Activated B cell treated with CpG ODN at 0.5 μM for 24 hours (primary cell): Measurements from ENCODE around the gene SH3RF3. TPM values are rescaled to one million over a fixed set of nuclear protein-coding genes. Genes with fewer than 3 reads are reported as not detected.
A peak's percentile ranks its signal among the peaks of the same experiment; 100 is the strongest.

Experiments used
- ATAC-seq: fragments of 200-7000 bp; cut with Tn5 transposase; one replicate; pipeline ENCODE4 v1.10.0; 2021; ENCODE audit warnings: low read depth, mild to moderate bottlenecking, moderate library complexity
- CTCF ChIA-PET: fragments of 350-600 bp; sonication (Branson Sonifier 250); formaldehyde crosslinking; loops from one replicate; lab custom pipeline; 2021; ENCODE audit warnings: antibody characterized with exemption; lab: Charles Lee
- POLR2A ChIA-PET: fragments of 350-600 bp; sonication (Branson Sonifier 250); formaldehyde crosslinking; loops from one replicate; lab custom pipeline; 2021; ENCODE audit warnings: antibody characterized with exemption; lab: Charles Lee
- DNase-seq: peaks from one replicate; pipeline ENCODE4 v3.0.0; 2022
- H3K27ac Mint-ChIP-seq: one replicate; pipeline ENCODE4 v1.8.0; 2020; ENCODE audit warnings: mixed read lengths
- H3K27me3 Mint-ChIP-seq: one replicate; pipeline ENCODE4 v1.8.0; 2021; ENCODE audit warnings: mixed read lengths
- H3K36me3 Mint-ChIP-seq: one replicate; pipeline ENCODE4 v1.8.0; 2021; ENCODE audit warnings: low read depth, mixed read lengths
- H3K4me1 Mint-ChIP-seq: one replicate; pipeline ENCODE4 v1.8.0; 2021; ENCODE audit warnings: mixed read lengths
- H3K4me3 Mint-ChIP-seq: one replicate; pipeline ENCODE4 v1.8.0; 2020; ENCODE audit warnings: mild to moderate bottlenecking, mixed read lengths
- H3K9me3 Mint-ChIP-seq: one replicate; pipeline ENCODE4 v1.8.0; 2020; ENCODE audit warnings: mixed read lengths
- intact Hi-C: fragments of 100-400 bp; cut with micrococcal nuclease; formaldehyde crosslinking; loops from one replicate; pipeline ENCODE4 v1.15.1; 2024
- total RNA-seq: library from RNA; stranded (reverse); gene quantifications from 2 replicates; pipeline ENCODE4 v1.2.3, GENCODE V29; 2022
- TF ChIP-seq, protein P1 (sequence below): fragments of 200-600 bp; IDR thresholded peaks from one replicate; pipeline ENCODE4 v1.8.0; 2022; ENCODE audit warnings: antibody characterized with exemption, mild to moderate bottlenecking

SH3RF3 gene
- total RNA-seq, 1 donor from 2014 or later, result 0.09 TPM

DNA sequence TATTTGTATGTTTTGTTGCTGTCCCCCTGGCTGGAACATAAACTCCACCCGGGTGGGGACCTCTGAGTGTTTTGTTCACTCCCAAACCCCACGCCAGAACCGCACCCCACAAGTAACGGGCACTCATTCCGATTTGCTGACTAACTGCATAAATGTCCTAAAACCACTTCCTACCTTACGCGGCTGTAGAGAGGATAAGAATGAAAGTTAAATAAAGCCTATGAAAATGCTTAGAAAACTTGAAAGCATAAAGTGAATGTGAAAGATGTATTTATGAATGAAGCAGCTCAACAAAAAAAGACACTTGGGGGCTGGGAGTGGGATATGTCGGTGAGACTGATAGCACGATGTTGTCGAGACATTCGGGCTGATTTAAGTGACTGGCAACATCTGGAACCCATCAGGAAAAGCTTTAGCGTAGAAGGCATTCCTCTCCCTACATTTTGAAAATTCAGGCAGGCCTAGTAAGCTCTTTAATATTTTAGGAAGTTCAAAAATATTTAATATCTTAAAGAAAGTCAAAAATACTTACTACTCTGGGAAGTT, 206.7 kb downstream of the SH3RF3 start:
- H3K4me3 Mint-ChIP-seq, result peak overlapping the region; percentile 21
- ChIA-PET POLR2A (no interaction called here), CTCF (no interaction called here)
- H3K27ac Mint-ChIP-seq, result no peak overlapping the region
- H3K9me3 Mint-ChIP-seq, result no peaks in the 10 kb centered on the region
- intact Hi-C loops, result loop anchor here (10.0 kb wide), 2 partner anchors 81 to 211 kb away; partner anchors contain the start of gene SH3RF3
- TF ChIP-seq, protein P1, sequence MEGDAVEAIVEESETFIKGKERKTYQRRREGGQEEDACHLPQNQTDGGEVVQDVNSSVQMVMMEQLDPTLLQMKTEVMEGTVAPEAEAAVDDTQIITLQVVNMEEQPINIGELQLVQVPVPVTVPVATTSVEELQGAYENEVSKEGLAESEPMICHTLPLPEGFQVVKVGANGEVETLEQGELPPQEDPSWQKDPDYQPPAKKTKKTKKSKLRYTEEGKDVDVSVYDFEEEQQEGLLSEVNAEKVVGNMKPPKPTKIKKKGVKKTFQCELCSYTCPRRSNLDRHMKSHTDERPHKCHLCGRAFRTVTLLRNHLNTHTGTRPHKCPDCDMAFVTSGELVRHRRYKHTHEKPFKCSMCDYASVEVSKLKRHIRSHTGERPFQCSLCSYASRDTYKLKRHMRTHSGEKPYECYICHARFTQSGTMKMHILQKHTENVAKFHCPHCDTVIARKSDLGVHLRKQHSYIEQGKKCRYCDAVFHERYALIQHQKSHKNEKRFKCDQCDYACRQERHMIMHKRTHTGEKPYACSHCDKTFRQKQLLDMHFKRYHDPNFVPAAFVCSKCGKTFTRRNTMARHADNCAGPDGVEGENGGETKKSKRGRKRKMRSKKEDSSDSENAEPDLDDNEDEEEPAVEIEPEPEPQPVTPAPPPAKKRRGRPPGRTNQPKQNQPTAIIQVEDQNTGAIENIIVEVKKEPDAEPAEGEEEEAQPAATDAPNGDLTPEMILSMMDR, result no peak
- H3K4me1 Mint-ChIP-seq, result peaks cover 42% of the 10 kb centered on the region
- DNase-seq (no peak), ATAC-seq (no peak)
- H3K36me3 Mint-ChIP-seq, result no peaks in the 10 kb centered on the region
- no peaks in the 10 kb centered on the region for H3K27me3 Mint-ChIP-seq

DNA sequence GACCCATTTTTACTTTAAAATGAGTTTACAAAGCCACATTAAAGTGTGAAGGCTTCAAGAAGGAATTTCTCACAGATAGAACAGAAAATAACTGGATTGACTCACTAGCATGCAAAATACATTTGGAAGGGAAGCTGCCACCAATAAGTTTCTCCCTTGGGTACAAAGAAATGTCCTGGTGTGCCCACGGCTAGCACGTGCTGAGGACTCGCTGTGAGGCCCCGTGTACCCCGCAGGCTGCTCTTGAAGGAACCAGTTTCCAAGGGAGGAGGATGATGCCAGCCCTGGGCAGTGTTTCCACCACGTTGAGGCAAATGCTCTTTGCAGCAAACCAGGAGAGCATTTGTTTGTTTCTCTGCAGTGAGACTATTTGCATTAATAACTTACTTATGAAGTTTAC, 207.3 kb downstream of the SH3RF3 start:
- no peak for DNase-seq
- no peak for ATAC-seq
- Mint-ChIP-seq H3K4me1 (peaks cover 41% of the 10 kb centered on the region), H3K36me3 (no peaks in the 10 kb centered on the region), H3K27me3 (no peaks in the 10 kb centered on the region), H3K27ac (no peak overlapping the region), H3K4me3 (no peak overlapping the region), H3K9me3 (no peaks in the 10 kb centered on the region)
- CTCF ChIA-PET, result no interaction called here
- POLR2A ChIA-PET, result no interaction called here
- intact Hi-C loops, result loop anchor here (10.0 kb wide), 2 partner anchors 81 to 211 kb away; partner anchors contain the start of gene SH3RF3
- TF ChIP-seq, protein P1, result no peak

DNA sequence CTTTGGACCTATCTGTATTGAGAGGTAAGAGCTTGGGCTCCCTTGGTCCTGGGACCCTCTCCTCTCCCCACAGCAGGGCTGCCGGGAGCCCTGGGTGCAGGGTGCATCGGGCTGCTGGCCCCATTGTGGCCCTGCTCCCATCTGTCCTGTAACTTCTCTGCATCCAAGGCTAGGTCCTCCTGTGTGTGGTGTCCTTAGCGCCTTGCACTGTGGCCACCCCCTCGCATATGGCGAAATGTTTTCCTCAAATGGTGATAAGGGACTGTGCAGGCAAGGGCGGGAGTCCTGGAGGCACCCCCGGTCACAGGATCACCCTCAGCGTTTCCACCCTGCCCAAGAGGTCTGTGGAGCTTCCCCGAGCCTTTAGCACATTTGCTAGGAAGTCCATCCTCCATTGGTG, 208.2 kb downstream of the SH3RF3 start:
- no peak overlapping the region for H3K27ac Mint-ChIP-seq
- H3K4me1 Mint-ChIP-seq, result peaks cover 34% of the 10 kb centered on the region
- ATAC-seq (no peak), DNase-seq (no peak)
- TF ChIP-seq, protein P1, result no peak
- H3K9me3 Mint-ChIP-seq, result no peaks in the 10 kb centered on the region
- intact Hi-C loops, result loop anchor here (10.0 kb wide), 2 partner anchors 82 to 212 kb away; partner anchors contain the start of gene SH3RF3
- H3K36me3 Mint-ChIP-seq, result no peaks in the 10 kb centered on the region
- H3K27me3 Mint-ChIP-seq, result no peaks in the 10 kb centered on the region
- POLR2A ChIA-PET, result no interaction called here
- CTCF ChIA-PET, result interaction anchor here (0.9 kb wide), 1 partner anchor 10 kb away, joined by 3 read pairs; no protein-coding TSS in a partner anchor
- no peak overlapping the region for H3K4me3 Mint-ChIP-seq

DNA sequence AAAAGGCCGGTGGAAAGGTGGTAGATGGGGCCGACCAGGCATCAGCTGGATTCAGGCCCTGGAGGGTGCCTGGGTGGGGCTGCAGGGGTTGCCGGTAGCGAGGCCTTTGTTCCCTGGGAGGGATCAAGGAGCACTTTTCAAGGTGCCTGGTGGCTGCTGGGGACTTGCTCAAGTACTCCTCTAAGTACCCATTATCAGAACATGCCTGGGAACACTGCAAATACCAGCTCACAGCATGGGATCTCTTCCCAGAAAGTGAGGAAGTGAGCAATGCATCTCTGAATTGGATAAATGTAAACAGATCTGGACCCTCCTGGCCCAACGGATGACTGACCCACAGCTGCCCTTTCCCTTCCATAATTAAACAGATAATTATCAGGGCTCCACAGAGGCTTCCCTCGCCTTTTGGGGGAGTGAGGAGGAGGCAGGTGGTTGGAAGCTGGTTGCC, 210.5 kb downstream of the SH3RF3 start:
- POLR2A ChIA-PET, result no interaction called here

DNA sequence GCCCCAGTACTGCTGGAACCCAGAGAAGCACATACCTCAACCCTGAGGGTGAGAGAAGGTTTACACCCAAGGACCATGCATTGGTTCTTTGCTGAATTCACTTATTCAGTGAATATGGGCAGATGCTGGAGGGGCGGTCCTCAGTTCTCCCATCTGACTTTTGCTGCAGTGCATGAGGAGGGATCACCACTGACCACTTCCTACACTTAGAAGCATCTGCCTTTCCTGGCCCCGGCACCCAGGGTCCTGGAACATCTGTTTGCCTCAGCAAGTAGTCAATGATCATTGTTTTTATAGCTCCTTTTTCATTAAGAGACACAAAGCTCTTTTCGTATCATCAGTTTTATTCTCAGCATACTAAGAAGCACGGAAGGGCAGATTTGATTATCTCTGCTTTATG, 211.4 kb downstream of the SH3RF3 start:
- Mint-ChIP-seq H3K27ac (no peak overlapping the region), H3K4me3 (no peak overlapping the region), H3K4me1 (peaks cover 9% of the 10 kb centered on the region), H3K27me3 (no peaks in the 10 kb centered on the region), H3K9me3 (no peaks in the 10 kb centered on the region), H3K36me3 (no peaks in the 10 kb centered on the region)
- CTCF ChIA-PET, result no interaction called here
- POLR2A ChIA-PET, result no interaction called here
- DNase-seq (no peak), ATAC-seq (no peak)
- intact Hi-C loops, result no loop called here
- TF ChIP-seq, protein P1, result no peak

More for the DNA sequence above, 210.5 kb downstream of the SH3RF3 start:
- no peaks in the 10 kb centered on the region for H3K9me3 Mint-ChIP-seq
- intact Hi-C loops, result loop anchor here (10.0 kb wide), 2 partner anchors 85 to 215 kb away; partner anchors contain the start of gene SH3RF3
- no peak for DNase-seq
- no peaks in the 10 kb centered on the region for H3K27me3 Mint-ChIP-seq
- peaks cover 14% of the 10 kb centered on the region for H3K4me1 Mint-ChIP-seq
- CTCF ChIA-PET, result no interaction called here
- H3K36me3 Mint-ChIP-seq, result no peaks in the 10 kb centered on the region
- H3K27ac Mint-ChIP-seq, result no peak overlapping the region
- H3K4me3 Mint-ChIP-seq, result no peak overlapping the region
- no peak for ATAC-seq
- TF ChIP-seq, protein P1, result no peak
